ENCODE measurements around the gene PDCD5.

GRCh38 chr19:32540621-32541020 lies 40.4 kb upstream of the PDCD5 start:
- TF ChIP-seq EP300 (IDR thresholded peaks at IDR 0.05; ENCODE audit: low read depth) (no peak), CTCF (IDR thresholded peaks at IDR 0.05) (no peak), POLR2A (IDR thresholded peaks at IDR 0.05) (no peak), POLR2AphosphoS5 (IDR thresholded peaks at IDR 0.05) (no peak)
